GM21447 (cell line): ENCODE measurements around the gene TMEM30B.
"Not testable (repeated sequence)": the region's sequence is repeated elsewhere in the genome, so short reads cannot be mapped to it uniquely, and the experiment has no call there.

Experiments
- ATAC-seq: cut with Tn5 transposase; IDR thresholded peaks from one replicate; pipeline ENCODE4 v1.9.1; 2021; ENCODE audit not compliant: unreplicated experiment

Gene TMEM30B

DNA sequence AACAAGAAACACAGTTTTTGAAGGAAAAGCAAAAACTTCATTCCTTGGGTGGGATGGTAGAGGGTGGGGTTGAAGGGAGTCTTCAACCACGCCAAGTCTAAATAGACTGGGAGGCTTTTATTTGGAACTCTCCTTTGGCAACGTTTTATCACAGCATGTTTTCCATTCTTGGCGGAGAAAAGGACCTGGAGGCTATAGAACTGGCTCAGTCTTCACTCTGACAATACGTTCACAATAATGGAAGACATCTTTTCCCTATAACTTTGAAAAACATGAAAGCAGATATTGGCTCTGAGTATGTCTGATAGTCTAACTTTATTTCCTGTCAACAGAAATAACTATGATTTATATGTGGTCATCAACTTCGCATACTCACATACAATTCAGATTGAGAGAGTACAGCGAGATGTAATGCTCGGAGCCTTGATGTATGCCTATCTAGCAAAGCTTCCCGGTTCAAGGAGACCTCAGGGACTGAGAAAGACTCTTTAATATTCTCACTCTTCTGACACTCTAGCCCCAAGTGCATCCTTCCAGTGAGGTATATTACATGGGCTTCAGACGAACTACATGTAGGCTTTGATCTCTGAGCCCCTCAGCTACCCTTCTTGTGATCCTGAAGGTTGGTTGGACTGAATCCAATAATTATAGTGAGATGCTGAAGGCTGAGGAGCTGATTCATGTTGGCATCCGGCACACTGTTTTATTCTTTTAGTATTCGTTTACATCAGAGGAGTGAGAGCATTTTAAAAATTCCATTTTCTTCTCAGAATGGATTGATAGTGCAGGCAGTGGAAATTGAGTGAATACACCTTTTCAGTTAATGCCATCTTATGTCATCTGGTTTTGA lies 14.0 kb downstream of the TMEM30B start:
- ATAC-seq: no peak

DNA sequence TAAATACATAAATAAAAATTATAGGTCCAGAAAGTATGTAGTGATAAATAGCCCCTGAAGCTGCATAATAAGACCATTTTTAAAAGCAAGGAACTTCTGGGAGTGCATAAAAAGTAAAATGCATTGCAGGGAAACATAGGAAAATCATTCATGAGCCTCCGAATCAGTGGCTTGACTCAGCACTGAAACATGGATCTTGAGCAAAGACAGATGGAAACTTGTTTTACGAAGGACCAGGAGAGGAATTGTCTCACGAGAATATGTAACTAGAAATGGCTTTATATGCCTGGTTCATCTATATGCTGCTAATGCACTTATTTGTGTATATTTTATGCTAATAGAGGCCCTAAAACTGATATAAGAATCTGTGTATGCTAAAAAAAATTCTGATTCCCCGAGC lies 14.7 kb downstream of the TMEM30B start:
- ATAC-seq: no peak

DNA sequence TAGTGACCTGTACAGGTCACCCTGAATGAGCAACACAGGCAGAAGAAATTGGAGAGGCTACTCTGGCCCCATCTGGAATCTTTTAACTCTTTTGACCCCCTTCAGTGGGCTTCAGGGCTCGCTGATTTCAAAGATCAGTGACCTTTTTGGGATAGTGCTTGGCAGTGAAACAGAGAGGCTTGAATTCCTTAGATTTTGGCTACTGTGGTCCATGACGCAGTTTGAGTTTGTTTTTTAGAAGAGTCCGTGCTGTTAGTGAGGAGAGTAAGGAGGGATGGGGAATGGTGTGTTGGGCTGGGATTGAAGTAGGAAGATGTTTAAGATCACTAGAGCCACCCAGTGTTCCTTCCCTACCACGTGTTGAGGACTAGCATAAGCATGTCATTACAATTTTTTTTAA lies 16.5 kb downstream of the TMEM30B start:
- ATAC-seq: no peak

DNA sequence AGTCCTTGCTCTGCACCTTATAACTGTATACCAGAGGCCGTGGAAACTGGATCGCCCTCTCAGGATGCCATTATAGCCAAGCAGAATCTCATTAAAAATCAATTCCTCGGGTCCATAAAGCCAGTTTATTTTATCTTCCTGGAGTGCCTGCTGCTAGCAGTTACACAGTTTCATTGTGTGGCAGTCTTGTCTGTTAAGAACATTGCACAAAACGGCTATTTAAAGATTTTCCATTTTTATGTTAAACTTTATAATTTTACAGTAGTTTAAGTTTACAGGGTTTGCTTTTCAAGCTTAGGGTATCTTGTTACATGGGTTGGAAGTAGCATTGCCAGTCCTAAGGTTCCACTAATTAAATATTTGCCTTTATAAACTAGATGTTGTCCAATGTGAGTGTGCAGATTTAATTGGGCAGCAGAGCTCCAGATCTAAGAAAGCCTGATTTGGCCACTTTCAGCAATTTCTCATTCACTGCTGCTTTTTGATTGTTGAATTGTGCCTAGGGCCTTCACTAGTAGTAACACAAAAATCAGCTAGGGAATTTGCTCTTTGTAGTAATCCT lies 17.0 kb downstream of the TMEM30B start:
- ATAC-seq: no peak

DNA sequence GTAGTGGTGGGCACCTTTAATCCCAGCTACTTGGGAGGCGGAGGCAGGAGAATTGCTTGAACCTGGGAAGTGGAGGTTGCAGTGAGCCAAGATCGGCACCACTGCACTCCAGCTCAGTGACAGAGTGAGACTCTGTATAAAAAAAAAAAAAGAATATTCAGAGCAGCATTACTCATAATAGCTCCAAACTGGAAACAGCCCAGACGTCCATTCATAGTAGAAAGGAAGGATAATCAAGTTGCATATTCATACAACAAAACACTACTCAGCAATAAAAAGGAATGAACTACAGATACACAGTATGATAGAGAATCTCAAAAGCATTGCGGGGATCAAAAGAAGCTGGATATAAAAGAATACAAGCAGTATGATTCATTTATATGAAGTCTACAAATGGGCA lies 19.1 kb downstream of the TMEM30B start:
- ATAC-seq: no peak

DNA sequence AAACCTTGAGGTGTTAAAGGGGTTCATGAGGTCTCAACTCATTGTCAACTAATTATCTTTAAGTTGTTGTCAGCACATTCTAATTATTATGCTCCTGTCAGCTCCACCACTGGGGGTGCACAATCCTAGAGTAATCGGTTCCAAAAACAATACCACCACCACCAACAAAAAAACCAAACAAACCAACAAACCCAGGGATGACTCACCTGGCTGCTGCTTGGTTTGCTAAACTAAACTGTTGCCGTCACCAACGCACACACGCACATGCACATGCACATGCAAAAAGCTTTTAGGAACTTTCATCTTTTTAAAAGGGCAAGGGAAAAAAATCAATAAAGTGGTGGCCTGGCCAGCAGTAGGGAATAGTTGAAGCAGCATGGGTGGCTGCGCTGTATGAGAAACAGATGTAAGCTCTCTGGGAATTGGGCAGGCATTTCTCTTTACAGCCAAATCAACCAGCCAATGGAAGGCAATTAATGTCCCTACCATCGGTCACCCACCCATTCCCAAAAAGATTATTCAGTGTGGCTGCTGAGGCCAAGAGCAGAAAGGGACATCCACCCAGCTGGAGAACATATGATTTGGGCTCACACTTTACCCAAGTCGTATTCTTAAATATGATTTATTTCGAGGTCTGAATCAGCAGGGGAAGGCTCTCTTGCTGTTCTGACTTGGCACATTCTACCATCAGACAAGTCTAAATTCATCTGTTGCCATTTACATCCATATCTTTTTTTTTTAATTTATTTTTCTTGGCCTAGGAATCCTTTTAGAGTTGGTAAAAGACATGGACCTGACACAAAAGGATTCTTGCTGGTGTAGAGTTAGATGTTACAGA lies 20.0 kb downstream of the TMEM30B start:
- ATAC-seq: no peak

DNA sequence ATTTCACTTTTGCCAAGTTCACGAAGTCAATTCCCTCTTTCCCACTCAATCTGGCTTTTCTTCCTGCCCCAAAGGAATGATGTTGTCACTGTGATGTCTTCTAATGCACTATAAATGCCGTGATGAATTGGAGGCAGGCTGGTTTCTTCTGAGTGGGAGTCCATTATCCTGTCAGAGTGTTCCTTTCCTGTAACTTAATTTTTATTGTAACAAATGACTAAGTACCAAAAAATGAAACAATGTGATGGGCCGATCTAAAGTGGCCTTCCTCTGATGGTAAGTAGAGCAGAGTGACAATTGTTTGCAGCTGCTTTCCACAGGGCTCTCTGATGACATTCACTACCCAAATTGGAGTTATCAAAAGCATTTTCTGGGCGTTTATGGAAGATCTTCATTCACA lies 22.2 kb downstream of the TMEM30B start:
- ATAC-seq: no peak

DNA sequence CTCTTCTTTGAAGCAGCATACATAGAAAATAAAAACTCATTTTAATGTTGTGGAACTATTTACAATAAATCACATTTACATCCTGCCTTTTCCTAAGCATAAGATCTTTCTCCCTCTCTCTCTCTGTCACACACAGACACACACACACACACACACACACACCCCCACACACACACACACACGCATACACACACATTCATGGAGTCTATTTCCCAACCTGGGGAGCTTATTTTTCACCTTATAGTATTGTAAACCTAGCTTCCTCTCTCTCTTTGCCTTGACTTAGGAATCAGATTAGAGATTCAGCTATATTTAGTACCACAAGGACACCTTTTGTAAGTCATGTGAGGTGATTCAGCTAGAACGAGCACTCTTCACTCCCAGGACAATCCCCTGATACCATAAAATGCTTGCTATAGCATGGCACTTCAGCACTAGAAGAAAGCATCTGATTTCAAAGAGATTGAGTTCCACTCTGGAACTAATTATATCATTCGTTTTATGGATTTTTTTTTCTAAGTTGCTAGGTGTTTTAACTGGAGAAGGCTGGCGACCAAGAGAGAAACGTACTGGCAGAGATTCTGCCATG lies 23.6 kb downstream of the TMEM30B start:
- no peak for ATAC-seq

DNA sequence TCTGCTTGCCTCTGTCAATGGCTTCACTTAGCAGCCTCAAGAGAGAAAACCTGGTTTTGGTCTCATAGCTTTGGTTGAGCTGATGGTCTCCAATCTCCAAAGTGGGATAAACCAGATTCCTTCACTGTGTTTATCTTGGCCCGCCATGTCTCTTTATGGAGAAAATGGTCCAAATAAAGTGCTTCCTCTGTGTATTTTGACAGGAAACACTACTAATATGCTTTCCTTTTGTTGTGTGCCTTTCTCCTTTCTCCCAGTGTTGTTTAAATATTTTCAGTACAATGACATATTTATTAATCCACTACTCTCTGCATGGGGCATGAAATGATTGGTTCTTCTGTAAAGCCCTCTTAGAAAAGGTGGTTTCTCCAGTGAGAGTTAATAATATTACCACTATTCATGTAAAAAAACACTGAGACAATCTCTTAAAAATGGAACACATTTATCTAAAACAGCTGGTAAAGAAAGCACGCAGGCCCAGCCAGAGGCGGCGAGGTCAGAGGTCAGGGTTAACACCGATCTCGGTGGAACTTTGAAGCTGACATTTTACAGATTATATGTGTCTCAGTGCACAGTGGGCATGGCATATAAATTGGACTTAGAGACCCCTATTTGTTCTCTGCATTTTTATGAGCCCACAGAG lies 24.2 kb downstream of the TMEM30B start:
- no peak for ATAC-seq

DNA sequence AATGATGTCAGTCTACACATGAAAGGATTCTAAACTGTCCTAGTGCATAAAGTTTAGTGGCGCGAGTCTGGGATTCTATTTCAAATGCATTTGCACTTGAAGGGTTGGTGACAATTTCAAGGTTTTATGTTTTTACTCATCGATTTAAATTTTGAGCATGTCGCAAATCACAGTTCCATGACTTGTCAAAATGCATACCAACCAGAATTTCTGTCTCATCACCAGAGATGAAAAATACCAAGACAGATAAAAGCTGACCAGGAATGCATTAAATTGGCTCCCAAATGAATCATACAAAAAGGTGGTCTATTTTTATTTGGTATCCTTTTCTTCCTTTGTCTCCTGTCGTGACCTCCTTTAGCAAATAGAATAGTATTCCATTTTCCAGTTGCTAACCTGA lies 25.2 kb downstream of the TMEM30B start:
- no peak for ATAC-seq

DNA sequence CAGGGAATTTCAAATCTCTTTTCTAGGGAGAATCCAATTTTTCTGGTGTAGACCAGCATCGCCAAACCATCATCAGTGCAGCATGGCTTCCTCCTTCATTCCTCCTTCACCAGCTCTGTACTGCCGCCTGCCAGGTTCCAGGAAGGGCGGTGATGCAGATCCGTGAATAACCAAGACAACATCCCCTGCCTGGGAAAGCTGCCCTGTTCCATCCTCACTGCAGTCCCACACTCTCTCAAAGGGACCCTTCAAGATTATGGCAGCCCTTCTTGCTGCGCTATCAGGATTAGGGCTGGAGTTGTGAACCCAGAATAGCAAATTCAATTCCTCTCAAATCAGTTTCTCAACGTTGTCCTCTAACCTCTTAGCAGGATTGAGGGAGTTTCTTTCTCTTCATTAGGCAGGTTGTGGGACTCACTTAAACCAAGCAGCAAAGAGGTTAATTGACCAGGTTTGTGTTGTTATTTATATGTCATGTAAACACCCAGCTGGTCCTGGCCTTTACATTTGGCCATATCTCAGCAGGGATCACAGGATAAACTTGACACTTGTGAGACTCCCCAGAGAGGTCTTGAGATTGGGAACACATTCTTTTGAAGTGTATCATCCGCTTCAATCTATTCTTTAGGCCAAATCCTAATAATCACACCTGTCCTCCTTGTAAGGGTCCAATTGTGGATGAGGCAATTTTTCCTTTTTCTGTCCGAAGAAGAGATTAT lies 26.2 kb downstream of the TMEM30B start:
- no peak for ATAC-seq

DNA sequence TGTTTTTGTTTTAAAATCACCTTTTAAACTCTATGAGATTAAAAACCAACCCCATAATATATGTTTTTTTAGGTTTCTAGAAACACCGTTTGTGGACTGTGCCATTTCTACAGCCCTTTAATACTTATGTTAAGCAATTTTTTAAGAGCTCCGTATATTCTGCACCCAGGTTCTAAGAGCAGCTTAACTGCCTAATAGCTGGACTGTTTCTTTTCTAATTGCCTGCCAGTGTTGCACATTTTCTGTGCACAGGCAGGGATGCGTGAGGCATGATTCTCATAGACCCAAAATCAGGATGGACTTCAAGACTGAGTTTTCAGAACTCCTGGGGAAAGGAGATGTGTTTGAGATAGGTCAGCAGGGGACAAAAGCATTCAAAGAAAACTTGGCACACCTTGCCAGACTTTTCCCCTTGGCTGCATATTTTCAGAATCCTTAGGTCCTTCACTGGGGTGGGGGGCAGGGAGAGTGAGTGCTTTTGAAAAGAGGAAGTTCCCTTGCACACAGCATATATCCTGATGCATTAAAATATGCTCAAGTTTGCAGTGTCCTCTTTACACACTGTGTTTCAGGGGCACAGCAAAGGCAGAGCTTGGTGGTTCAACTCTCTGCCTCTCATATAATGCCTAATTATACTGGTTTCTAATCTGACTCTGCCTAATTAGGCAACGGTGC lies 27.9 kb downstream of the TMEM30B start:
- no peak for ATAC-seq

DNA sequence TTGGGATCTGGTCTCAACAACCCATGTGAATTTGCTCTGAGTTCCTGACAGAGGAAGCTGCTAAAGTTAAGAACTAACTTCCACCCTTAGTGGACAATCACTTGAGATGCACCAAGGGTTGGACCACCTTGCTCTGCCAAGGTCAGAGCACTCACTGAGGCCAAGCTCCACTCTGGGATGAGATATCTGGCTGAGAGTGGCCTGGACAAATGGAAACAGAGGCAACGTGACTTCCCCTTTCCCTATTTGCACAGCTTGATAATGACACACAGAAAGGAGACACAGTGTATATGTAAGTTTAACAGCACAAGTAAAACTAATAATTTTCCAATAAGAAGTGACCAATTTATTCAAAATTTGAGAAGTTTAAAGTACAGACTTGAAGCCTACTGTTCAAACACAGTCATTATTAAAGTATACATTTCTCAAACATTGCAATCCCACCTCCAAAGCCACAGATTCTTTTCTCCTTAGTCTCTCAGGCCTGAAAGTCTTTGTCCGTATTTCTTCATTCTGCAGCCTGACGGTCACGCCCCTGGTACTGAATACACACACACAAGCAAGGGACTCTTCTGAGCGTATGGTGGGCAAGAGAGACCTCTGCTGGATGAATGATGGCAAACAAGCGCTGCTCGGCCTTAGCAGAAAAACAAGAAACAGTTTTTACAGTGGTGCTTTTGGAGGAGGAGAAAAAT lies 28.6 kb downstream of the TMEM30B start:
- peak; percentile 96 for ATAC-seq

DNA sequence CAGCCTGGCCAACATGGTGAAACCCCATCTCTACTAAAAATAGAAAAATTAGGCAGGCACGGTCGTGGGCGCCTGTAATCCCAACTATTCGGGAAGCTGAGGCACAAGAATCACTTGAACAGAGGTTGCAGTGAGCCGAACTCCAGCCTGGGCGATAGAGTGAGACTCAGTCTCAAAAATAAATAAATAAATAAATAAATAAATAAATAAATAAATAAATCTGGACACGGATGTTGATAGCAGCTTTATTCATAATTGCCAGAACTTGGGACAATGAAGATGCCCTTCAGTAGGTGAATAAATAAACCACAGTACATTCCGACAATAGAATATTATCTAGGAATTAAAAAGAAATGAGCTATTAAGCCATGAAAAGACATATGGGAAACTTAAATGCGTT lies 31.1 kb downstream of the TMEM30B start:
- no peak for ATAC-seq

DNA sequence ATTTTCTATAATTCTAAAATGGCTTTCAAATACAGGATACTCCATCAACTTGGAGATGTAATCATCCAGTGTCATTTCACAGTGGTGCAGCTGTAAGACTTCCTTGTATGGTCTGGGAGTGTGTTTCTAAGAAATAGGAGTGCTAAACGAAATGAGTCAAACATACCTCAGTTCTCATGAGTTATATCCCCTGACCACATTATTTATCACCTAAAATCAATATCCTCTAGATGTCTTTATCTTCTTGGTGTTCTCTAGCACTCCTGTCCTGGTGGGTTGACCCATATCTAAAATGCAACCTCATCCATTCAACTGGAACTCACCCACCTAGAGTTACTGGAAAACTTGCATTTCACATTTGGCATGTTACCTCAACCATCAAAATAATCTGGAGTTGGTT lies 33.2 kb downstream of the TMEM30B start:
- ATAC-seq: no peak

DNA sequence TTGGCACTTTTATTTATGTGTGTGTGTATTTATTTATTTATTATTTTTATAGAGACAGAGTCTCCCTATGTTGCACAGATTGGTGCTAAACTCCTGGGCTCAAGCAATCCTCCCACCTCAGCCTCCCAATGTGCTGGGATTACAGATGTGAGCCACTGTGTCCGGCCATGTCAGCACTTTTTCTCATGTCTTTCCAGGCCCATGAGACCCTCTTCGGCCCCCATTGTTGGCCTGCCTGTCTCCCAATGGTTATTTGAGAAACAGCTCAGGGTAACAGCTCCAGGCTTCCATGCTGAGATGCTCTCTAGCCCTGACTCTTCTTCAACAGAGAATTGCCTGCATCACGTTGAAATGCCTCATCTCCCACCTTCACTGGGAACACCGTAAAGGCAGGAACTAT lies 34.4 kb downstream of the TMEM30B start:
- ATAC-seq: no peak

DNA sequence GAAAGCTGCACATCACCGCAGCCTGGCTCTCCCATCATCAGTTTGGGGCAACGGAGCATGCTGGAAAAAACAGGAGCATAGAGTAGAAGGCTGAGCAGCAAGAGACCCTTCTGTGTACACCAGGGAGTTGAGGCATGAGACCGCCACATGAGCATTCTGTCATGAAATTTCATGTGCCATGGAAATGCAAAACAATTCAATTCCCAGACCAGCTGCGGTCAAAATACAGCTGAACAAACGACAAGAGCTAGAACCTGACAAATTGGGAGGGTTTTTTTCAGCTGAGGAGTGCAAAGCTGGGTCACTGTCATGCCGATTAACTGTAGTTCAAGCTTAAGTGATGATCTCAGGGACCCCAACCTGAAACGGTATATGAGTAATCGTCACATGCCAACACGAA lies 37.1 kb downstream of the TMEM30B start:
- ATAC-seq: no peak

DNA sequence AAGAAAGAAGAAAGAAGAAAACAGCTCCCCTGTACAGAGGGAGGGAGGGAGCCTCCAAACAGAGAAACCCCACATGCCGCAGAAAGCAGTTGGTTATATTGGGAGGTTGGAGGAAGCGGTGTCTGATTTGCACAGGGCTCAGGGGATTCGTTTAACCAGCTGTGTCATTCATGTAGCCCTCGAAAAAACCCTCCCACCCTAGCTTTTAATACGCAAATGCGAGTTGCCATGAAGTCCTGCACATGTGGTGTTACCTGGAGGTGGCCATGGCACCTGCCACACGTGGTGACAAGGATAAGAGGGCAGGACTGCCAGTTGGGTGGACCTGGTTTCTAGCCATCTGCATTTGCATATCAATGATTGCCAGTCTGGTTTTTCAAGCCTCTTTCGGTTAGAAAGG lies 40.9 kb downstream of the TMEM30B start:
- ATAC-seq: no peak

DNA sequence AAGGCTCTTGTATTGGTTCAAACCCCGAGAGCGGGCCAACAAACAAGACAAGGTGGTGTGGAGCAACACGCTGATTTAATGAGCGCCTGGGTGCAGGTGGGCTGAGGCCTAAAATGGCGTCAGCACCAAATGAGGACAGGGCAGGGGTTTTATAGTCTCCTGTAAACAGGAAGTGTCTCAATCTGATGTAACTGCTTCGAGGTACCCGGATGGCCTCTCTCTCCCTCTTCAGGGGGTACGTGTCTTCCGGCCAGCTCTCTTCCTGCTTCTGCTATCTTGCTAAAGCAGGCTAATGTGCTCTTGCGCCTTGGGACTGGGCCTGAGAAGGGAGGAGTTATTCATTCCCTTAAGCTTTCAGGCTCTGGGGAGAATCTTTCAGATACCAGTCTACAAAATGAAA lies 41.9 kb downstream of the TMEM30B start:
- not testable (repeated sequence) for ATAC-seq
